HEK293 (cell line): Measurements from ENCODE around the gene PLD6.

Experiments
- GLIS2 ChIP-seq: fragments of 450-650 bp; formaldehyde crosslinking; IDR thresholded peaks from 2 replicates; pipeline ENCODE4 v1.5.1; 2016; ENCODE audit warnings: missing biosample characterization, missing genetic modification characterization
- TRIM28 ChIP-seq: IDR thresholded peaks from 2 replicates; pipeline ENCODE4 v1.6.1; 2011; ENCODE audit warnings: low read length, control low read depth, borderline replicate concordance
- ZNF324 ChIP-seq: fragments of 450-650 bp; formaldehyde crosslinking; IDR thresholded peaks from 2 replicates; pipeline ENCODE4 v1.5.1; 2016; ENCODE audit warnings: missing biosample characterization, missing genetic modification characterization
- ZNF518A ChIP-seq: fragments of 450-650 bp; formaldehyde crosslinking; conservative IDR thresholded peaks from 2 replicates; pipeline ENCODE4 v1.5.1; 2016; ENCODE audit warnings: low read depth, missing biosample characterization, missing genetic modification characterization
- ZNF580 ChIP-seq: fragments of 450-650 bp; formaldehyde crosslinking; IDR thresholded peaks from 2 replicates; pipeline ENCODE4 v1.5.1; 2016; ENCODE audit warnings: missing biosample characterization, missing genetic modification characterization
- TF ChIP-seq, protein P1 (sequence below): fragments of 450-650 bp; formaldehyde crosslinking; IDR thresholded peaks from 2 replicates; pipeline ENCODE4 v1.5.1; 2016; ENCODE audit warnings: missing biosample characterization, missing genetic modification characterization
- TF ChIP-seq, protein P2 (sequence below): sonication (generic); formaldehyde crosslinking; IDR thresholded peaks from 2 replicates; pipeline ENCODE4 v1.8.1; 2022; ENCODE audit warnings: mild to moderate bottlenecking, moderate library complexity, missing genetic modification reagents
- TF ChIP-seq, protein P3 (sequence below): fragments of 450-650 bp; formaldehyde crosslinking; IDR thresholded peaks from 2 replicates; pipeline ENCODE4 v1.5.1; 2017; ENCODE audit warnings: missing biosample characterization, missing genetic modification characterization

- TF ChIP-seq, protein P1, sequence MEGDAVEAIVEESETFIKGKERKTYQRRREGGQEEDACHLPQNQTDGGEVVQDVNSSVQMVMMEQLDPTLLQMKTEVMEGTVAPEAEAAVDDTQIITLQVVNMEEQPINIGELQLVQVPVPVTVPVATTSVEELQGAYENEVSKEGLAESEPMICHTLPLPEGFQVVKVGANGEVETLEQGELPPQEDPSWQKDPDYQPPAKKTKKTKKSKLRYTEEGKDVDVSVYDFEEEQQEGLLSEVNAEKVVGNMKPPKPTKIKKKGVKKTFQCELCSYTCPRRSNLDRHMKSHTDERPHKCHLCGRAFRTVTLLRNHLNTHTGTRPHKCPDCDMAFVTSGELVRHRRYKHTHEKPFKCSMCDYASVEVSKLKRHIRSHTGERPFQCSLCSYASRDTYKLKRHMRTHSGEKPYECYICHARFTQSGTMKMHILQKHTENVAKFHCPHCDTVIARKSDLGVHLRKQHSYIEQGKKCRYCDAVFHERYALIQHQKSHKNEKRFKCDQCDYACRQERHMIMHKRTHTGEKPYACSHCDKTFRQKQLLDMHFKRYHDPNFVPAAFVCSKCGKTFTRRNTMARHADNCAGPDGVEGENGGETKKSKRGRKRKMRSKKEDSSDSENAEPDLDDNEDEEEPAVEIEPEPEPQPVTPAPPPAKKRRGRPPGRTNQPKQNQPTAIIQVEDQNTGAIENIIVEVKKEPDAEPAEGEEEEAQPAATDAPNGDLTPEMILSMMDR (tag by site-specific recombination): no peak
- TF ChIP-seq ZNF580 (tag by site-specific recombination) (no peak), TRIM28 (no peak), GLIS2 (tag by site-specific recombination) (no peak), ZNF324 (no peak), ZNF518A (tag by site-specific recombination) (no peak)
- TF ChIP-seq, protein P2, sequence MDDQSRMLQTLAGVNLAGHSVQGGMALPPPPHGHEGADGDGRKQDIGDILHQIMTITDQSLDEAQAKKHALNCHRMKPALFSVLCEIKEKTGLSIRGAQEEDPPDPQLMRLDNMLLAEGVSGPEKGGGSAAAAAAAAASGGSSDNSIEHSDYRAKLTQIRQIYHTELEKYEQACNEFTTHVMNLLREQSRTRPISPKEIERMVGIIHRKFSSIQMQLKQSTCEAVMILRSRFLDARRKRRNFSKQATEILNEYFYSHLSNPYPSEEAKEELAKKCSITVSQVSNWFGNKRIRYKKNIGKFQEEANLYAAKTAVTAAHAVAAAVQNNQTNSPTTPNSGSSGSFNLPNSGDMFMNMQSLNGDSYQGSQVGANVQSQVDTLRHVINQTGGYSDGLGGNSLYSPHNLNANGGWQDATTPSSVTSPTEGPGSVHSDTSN (CRISPR knock-in tag): no peak
- TF ChIP-seq, protein P3, sequence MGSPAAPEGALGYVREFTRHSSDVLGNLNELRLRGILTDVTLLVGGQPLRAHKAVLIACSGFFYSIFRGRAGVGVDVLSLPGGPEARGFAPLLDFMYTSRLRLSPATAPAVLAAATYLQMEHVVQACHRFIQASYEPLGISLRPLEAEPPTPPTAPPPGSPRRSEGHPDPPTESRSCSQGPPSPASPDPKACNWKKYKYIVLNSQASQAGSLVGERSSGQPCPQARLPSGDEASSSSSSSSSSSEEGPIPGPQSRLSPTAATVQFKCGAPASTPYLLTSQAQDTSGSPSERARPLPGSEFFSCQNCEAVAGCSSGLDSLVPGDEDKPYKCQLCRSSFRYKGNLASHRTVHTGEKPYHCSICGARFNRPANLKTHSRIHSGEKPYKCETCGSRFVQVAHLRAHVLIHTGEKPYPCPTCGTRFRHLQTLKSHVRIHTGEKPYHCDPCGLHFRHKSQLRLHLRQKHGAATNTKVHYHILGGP: no peak
These were observed 4.2 kb downstream of the PLD6 start for GRCh38 chr17:17201907-17202306.
